Tibial artery (tissue), 4 donors: ENCODE measurements around the gene ARG1.

Experiments
- DNase-seq, 2 donors: peaks; one replicate each; pipeline ENCODE4 v3.0.0-alpha.2; 2019
- H3K27ac ChIP-seq, 2 donors: fragments of 200-600 bp; sonication (generic) in 1 of 2; 1 replicate in 1 of 2; 2 replicates in 1 of 2; pipeline ENCODE4 v1.5.1; 2018 to 2019; ENCODE audit warnings: mild to moderate bottlenecking in 1 of 2
- H3K27me3 ChIP-seq, 2 donors: fragments of 200-600 bp; sonication (generic) in 1 of 2; one replicate each; pipeline versions ENCODE4 v1.5.1 to v1.6.0; 2016 to 2019
- H3K36me3 ChIP-seq, 3 donors: fragments of 200-600 bp; sonication (generic) in 2 of 3; one replicate each; pipeline ENCODE4 v1.5.1; 2016 to 2019; ENCODE audit warnings: mild to moderate bottlenecking in 2 of 3
- H3K4me1 ChIP-seq, 4 donors: fragments of 200-600 bp; sonication (generic) in 2 of 4; 1 replicate in 3 of 4; 2 replicates in 1 of 4; pipeline ENCODE4 v1.5.1; 2016 to 2019
- H3K4me3 ChIP-seq, 2 donors: fragments of 200-600 bp; sonication (generic) in 1 of 2; 1 replicate in 1 of 2; 2 replicates in 1 of 2; pipeline ENCODE4 v1.5.1; 2018 to 2019; ENCODE audit warnings: mild to moderate bottlenecking in 2 of 2
- H3K9me3 ChIP-seq, 3 donors: fragments of 200-600 bp; sonication (generic) in 1 of 3; one replicate each; pipeline ENCODE4 v1.5.1; 2016 to 2019
- intact Hi-C: fragments of 100-400 bp; cut with DNase I; formaldehyde crosslinking; loops from one replicate; pipeline ENCODE4 v1.15.0; 2023; ENCODE audit warnings: low total_unique reads
- TF ChIP-seq, protein P1 (sequence below), 2 experiments: fragments of 200-600 bp in 1 of 2; fragments of 450-650 bp in 1 of 2; IDR thresholded peaks; one replicate each; pipeline ENCODE4 v1.5.1; 2017 to 2019; ENCODE audit warnings: antibody characterized with exemption in 2 of 2, mild to moderate bottlenecking in 1 of 2, moderate library complexity in 1 of 2

The ARG1 gene

DNA sequence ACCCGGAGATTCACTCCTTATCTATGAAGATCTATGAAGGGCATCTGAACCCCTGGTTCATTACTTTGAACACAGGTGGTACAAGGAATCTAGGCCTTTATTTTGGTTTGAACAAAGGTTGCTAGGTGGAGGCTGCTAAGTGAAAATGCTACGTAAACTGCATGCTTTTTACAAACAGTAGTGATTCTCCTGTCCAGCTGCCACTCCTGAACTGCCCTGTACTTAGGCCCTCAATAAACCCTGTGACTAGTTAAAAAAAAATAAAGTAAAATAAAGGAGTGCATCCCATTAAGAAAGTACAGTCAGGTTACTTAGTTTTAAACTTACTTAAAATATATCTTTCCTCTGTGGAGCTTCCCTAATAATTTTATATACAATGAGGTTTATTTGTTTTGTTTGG is 27.7 kb upstream of the ARG1 start:
- Histone ChIP-seq H3K36me3 (no peaks in the 10 kb centered on the region), H3K27me3 (no peaks in the 10 kb centered on the region), H3K4me3 (no peak overlapping the region), H3K27ac (no peak overlapping the region), H3K9me3 (no peaks in the 10 kb centered on the region), H3K4me1 (no peaks in the 10 kb centered on the region)
- no peak for DNase-seq
- TF ChIP-seq, protein P1, sequence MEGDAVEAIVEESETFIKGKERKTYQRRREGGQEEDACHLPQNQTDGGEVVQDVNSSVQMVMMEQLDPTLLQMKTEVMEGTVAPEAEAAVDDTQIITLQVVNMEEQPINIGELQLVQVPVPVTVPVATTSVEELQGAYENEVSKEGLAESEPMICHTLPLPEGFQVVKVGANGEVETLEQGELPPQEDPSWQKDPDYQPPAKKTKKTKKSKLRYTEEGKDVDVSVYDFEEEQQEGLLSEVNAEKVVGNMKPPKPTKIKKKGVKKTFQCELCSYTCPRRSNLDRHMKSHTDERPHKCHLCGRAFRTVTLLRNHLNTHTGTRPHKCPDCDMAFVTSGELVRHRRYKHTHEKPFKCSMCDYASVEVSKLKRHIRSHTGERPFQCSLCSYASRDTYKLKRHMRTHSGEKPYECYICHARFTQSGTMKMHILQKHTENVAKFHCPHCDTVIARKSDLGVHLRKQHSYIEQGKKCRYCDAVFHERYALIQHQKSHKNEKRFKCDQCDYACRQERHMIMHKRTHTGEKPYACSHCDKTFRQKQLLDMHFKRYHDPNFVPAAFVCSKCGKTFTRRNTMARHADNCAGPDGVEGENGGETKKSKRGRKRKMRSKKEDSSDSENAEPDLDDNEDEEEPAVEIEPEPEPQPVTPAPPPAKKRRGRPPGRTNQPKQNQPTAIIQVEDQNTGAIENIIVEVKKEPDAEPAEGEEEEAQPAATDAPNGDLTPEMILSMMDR (IDR thresholded peaks at IDR 0.05) = no peak
- intact Hi-C loops = no loop called here

DNA sequence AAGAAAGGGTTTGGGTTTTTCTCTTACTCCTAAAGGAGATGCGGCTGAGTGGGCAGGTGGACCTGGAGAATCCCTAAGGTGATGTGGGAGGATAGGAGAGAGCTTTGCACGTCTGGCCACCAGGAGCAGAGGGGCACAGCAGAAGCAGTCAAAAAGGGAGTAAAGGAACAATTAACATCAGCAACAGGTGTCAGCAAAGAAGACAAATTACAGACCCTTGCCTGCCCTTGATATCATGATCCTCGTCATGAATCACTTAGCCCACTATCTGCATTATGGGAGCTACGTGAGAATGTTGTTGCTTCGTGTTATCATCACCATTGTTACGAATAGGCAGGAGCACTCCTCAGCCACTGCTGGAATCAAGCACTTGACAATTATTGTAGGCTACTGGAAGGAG is 25.5 kb upstream of the ARG1 start:
- DNase-seq = no peak
- no peaks in the 10 kb centered on the region for H3K9me3 ChIP-seq
- TF ChIP-seq, protein P1 (IDR thresholded peaks at IDR 0.05) = no peak
- H3K4me1 ChIP-seq = no peaks in the 10 kb centered on the region
- intact Hi-C loops = no loop called here
- no peak overlapping the region for H3K4me3 ChIP-seq
- no peaks in the 10 kb centered on the region for H3K27me3 ChIP-seq
- H3K36me3 ChIP-seq = no peaks in the 10 kb centered on the region
- no peak overlapping the region for H3K27ac ChIP-seq

DNA sequence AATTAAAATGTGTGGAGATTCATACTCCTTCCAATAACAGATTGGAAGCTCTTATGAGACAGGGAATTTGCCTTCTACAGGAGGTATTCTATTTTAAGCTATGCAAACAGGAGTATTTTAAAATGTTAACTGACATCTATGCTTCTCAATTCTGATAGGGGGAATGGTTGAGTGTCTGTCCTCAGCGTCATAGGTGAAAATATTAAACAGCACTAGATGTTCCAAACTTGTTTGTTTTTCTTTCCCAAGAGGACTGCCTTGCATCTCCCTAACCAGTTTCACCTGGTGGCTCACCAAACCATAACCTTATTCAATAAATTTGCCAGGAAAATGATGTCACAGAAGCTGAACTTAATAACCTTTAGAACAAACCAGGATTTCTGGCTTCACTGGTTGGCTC is 24.6 kb upstream of the ARG1 start:
- H3K27ac ChIP-seq = no peak overlapping the region
- no peak for DNase-seq
- TF ChIP-seq, protein P1 (IDR thresholded peaks at IDR 0.05) = no peak

DNA sequence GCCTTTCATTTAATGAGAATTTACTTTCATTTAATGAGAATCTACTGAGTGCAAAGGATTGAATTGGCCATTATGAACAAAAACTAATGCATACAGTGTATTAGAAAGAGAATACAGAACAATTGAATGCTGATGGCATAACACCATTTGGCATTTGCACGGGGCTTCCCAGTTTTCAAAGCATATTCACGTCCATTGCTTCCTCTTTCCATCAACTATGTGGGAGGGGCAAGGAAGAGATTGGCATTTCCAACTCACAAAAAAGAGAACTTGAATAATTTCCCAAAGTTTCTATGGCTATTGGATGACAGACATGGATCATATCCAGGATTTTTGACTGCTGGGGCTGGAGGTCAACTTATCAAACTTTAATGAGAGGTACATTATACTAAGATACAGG is 23.2 kb upstream of the ARG1 start:
- no peaks in the 10 kb centered on the region for H3K27me3 ChIP-seq
- H3K4me1 ChIP-seq = no peaks in the 10 kb centered on the region
- H3K9me3 ChIP-seq = no peaks in the 10 kb centered on the region
- no peak for DNase-seq
- no peak overlapping the region for H3K27ac ChIP-seq
- intact Hi-C loops = no loop called here
- TF ChIP-seq, protein P1 (IDR thresholded peaks at IDR 0.05) = no peak
- H3K4me3 ChIP-seq = no peak overlapping the region
- no peaks in the 10 kb centered on the region for H3K36me3 ChIP-seq

More for the DNA sequence above, 24.6 kb upstream of the ARG1 start:
- H3K4me1 ChIP-seq = no peaks in the 10 kb centered on the region
- no peaks in the 10 kb centered on the region for H3K36me3 ChIP-seq
- intact Hi-C loops = no loop called here
- H3K9me3 ChIP-seq = no peaks in the 10 kb centered on the region
- H3K27me3 ChIP-seq = no peaks in the 10 kb centered on the region
- H3K4me3 ChIP-seq = no peak overlapping the region

DNA sequence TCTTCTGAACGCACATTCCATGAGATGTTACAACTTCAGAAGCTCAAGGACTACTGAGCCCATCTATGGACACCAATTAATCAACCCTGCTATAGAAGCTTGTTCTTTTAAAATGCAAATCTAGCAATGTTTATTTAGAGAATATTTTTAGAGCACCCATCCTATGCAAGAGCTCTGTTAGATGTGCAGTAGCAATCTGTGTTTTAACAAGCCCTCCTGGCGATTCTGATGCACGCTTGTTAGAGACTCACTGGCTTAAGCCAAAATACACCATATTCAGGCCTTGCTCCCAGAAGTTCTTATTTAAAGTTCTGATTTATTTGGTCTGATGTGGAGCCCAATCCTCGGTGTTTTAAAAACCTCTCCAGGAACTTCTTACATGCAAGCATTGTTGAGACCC is 21.1 kb upstream of the ARG1 start:
- Histone ChIP-seq H3K9me3 (no peaks in the 10 kb centered on the region), H3K4me1 (no peaks in the 10 kb centered on the region), H3K27ac (no peak overlapping the region), H3K4me3 (no peak overlapping the region), H3K36me3 (no peaks in the 10 kb centered on the region), H3K27me3 (no peaks in the 10 kb centered on the region)
- TF ChIP-seq, protein P1 (IDR thresholded peaks at IDR 0.05) = no peak
- DNase-seq = no peak
- intact Hi-C loops = no loop called here

DNA sequence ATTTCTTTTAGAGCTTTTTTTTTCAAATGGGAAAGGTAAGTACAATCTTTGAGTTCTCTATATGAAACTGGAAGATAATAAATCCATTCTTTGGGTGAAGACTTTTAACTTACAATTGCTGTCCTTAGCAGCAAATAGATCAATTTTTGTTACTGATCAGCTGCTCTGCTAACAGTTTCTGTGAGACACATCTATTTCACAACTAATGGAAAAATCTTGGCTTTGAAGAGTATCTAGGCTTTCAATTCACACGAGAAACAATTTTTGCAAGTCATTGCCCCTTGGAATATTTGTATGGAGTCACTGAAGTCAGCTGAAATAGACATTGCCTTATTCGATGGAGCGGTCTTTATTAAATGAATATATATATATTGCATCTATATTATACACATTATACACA is 20.5 kb upstream of the ARG1 start:
- intact Hi-C loops = no loop called here
- Histone ChIP-seq H3K4me3 (no peak overlapping the region), H3K9me3 (no peaks in the 10 kb centered on the region), H3K27me3 (no peaks in the 10 kb centered on the region), H3K36me3 (no peaks in the 10 kb centered on the region), H3K27ac (no peak overlapping the region), H3K4me1 (no peaks in the 10 kb centered on the region)
- DNase-seq = no peak
- TF ChIP-seq, protein P1 (IDR thresholded peaks at IDR 0.05) = no peak
